Activated CD8-positive, alpha-beta memory T cell treated with anti-CD3 and anti-CD28 coated beads, Interleukin-2, amount 50 U/mL, for 4 hours (primary cell): ENCODE data around the gene TLX2.
A peak's percentile ranks its signal among the peaks of the same experiment; 100 is the strongest.
"Not testable (repeated sequence)": the region's sequence is repeated elsewhere in the genome, so short reads cannot be mapped to it uniquely, and the experiment has no call there.

Experiments used
- DNase-seq: peaks from one replicate; pipeline ENCODE4 v3.0.0-alpha.2; 2020

The TLX2 gene

GRCh38 chr2:74514368-74515270 lies at the start of gene TLX2:
TLX2 (plus strand) TSS chr2:74514450; CDS start chr2:74514807, 357 bp downstream.
- no peak for DNase-seq

- DNase-seq, result not testable (repeated sequence)
Measured at GRCh38 chr2:74470742-74471141, 43.5 kb upstream of the TLX2 start.

GRCh38 chr2:74471332-74472065 lies 42.8 kb upstream of the TLX2 start:
- no peak for DNase-seq

- peak; percentile 96 for DNase-seq
Measured at GRCh38 chr2:74472086-74472944, 41.9 kb upstream of the TLX2 start, which contains the start of gene MRPL53. MRPL53 (minus strand) TSS chr2:74472680; CDS start chr2:74472660, 20 bp downstream.

GRCh38 chr2:74472945-74473258 lies 41.3 kb upstream of the TLX2 start:
- DNase-seq, result no peak

- no peak for DNase-seq
Measured at GRCh38 chr2:74474481-74474880, 39.8 kb upstream of the TLX2 start.

GRCh38 chr2:74474899-74475298 lies 39.4 kb upstream of the TLX2 start:
- DNase-seq, result no peak

- no peak for DNase-seq
Measured at GRCh38 chr2:74481431-74481830, 32.8 kb upstream of the TLX2 start.

- DNase-seq, result no peak
Measured at GRCh38 chr2:74481961-74482800, 32.1 kb upstream of the TLX2 start.

GRCh38 chr2:74482801-74483674 lies 31.2 kb upstream of the TLX2 start, which contains the start of the genes CCDC142 and TTC31:
CCDC142 (minus strand) TSS chr2:74482998; CDS start chr2:74482837, 161 bp downstream.
TTC31 (plus strand) TSS chr2:74483081; CDS start chr2:74483096, 15 bp downstream.
- peak; percentile 91 for DNase-seq

- DNase-seq, result not testable (repeated sequence)
Measured at GRCh38 chr2:74483675-74484164, 30.5 kb upstream of the TLX2 start.

GRCh38 chr2:74486141-74486540 lies 28.1 kb upstream of the TLX2 start:
- no peak for DNase-seq

- DNase-seq, result no peak
Measured at GRCh38 chr2:74488643-74489481, 25.4 kb upstream of the TLX2 start.

GRCh38 chr2:74489906-74490305 lies 24.3 kb upstream of the TLX2 start:
- no peak for DNase-seq

- DNase-seq, result no peak
Measured at GRCh38 chr2:74491648-74492544, 22.4 kb upstream of the TLX2 start.

- DNase-seq, result no peak
Measured at GRCh38 chr2:74493546-74493945, 20.7 kb upstream of the TLX2 start.

GRCh38 chr2:74495440-74495839 lies 18.8 kb upstream of the TLX2 start:
- no peak for DNase-seq

GRCh38 chr2:74496997-74497776 lies 17.1 kb upstream of the TLX2 start:
- DNase-seq, result no peak
